Measurements from ENCODE around the gene DDR1. TPM values are rescaled to one million over a fixed set of nuclear protein-coding genes. Genes with fewer than 3 reads are reported as not detected.

Gene DDR1
- polyA plus RNA-seq, 1 donor from 2014 or later: 196 TPM

DNA sequence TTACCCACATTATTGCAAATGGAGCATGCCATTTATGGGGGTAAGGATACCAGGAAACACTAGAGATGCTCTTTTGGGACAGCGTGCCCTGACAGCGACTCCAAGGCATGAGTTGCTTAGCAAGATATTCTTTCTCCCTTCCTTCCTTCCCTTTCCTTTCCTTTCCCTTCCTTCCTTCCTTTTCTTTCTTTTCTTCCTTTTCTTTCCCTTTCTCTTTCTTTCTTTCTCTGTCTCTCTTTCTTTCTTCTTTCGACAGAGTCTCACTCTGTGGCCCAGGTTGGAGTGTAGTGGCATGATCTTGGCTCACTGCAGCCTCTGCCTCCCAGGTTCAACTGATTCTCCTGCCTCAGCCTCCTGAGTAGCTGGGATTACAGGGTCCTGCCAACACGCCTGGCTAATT is 59.7 kb downstream of the DDR1 start:
- H4K20me1 ChIP-seq (ENCODE audit: insufficient read depth): no peaks in the 10 kb centered on the region
- no peaks in the 10 kb centered on the region for H3K9me3 ChIP-seq (ENCODE audit: low read length)
- H3K9ac ChIP-seq (ENCODE audit: low read length): no peak overlapping the region
- H3K9me2 ChIP-seq (ENCODE audit: insufficient read depth, low read length): no peaks in the 10 kb centered on the region
- no peak for TF ChIP-seq EP300 (conservative IDR thresholded peaks at IDR 0.05; ENCODE audit: poor library complexity, severe bottlenecking)
- no peak for TF ChIP-seq RAD21 (conservative IDR thresholded peaks at IDR 0.05)
- TF ChIP-seq TAF1 (IDR thresholded peaks at IDR 0.05; ENCODE audit: low read depth): no peak
- no peaks in the 10 kb centered on the region for H3K27me3 ChIP-seq (ENCODE audit: insufficient read depth, low read depth, low read length)
- H3K79me2 ChIP-seq (replicated peaks; ENCODE audit: insufficient read depth, low read length): no peaks in the 10 kb centered on the region
- no peaks in the 10 kb centered on the region for H3F3A ChIP-seq (ENCODE audit: insufficient read depth, low read length, poor library complexity, severe bottlenecking)
- H3K4me2 ChIP-seq (ENCODE audit: low read length): no peak overlapping the region
- no peak overlapping the region for H2AFZ ChIP-seq (ENCODE audit: low read depth, low read length)
- no peak overlapping the region for H3K4me3 ChIP-seq (ENCODE audit: low read length)
- no peaks in the 10 kb centered on the region for H3K36me3 ChIP-seq (ENCODE audit: insufficient read depth, low read length)
- H3K27ac ChIP-seq (ENCODE audit: low read length): no peak overlapping the region

- Histone ChIP-seq H3K9me3 (ENCODE audit: low read length) (no peaks in the 10 kb centered on the region), H3F3A (ENCODE audit: insufficient read depth, low read length, poor library complexity, severe bottlenecking) (no peaks in the 10 kb centered on the region), H3K9ac (ENCODE audit: low read length) (no peak overlapping the region), H3K36me3 (ENCODE audit: insufficient read depth, low read length) (no peaks in the 10 kb centered on the region), H3K4me2 (ENCODE audit: low read length) (no peak overlapping the region), H3K9me2 (ENCODE audit: insufficient read depth, low read length) (no peaks in the 10 kb centered on the region), H3K4me3 (ENCODE audit: low read length) (no peak overlapping the region), H3K27ac (ENCODE audit: low read length) (no peak overlapping the region), H3K79me2 (replicated peaks; ENCODE audit: insufficient read depth, low read length) (no peaks in the 10 kb centered on the region), H2AFZ (ENCODE audit: low read depth, low read length) (no peak overlapping the region), H3K27me3 (ENCODE audit: insufficient read depth, low read depth, low read length) (no peaks in the 10 kb centered on the region), H4K20me1 (ENCODE audit: insufficient read depth) (no peaks in the 10 kb centered on the region)
- TF ChIP-seq RAD21 (conservative IDR thresholded peaks at IDR 0.05): no peak
- no peak for TF ChIP-seq SMC3 (conservative IDR thresholded peaks at IDR 0.05; ENCODE audit: poor library complexity)
- TF ChIP-seq EP300 (conservative IDR thresholded peaks at IDR 0.05; ENCODE audit: poor library complexity, severe bottlenecking): no peak
- no peak for TF ChIP-seq TAF1 (IDR thresholded peaks at IDR 0.05; ENCODE audit: low read depth)
- no peak for TF ChIP-seq REST (IDR thresholded peaks at IDR 0.05; ENCODE audit: borderline replicate concordance)
- no peak for TF ChIP-seq EZH2 (IDR thresholded peaks at IDR 0.05; ENCODE audit: borderline replicate concordance, insufficient read depth, low read length, poor library complexity, severe bottlenecking)
- no peak for TF ChIP-seq POLR2AphosphoS5 (IDR thresholded peaks at IDR 0.05)
Measured at GRCh38 chr6:30945281-30945680, 61.0 kb downstream of the DDR1 start.

DNA sequence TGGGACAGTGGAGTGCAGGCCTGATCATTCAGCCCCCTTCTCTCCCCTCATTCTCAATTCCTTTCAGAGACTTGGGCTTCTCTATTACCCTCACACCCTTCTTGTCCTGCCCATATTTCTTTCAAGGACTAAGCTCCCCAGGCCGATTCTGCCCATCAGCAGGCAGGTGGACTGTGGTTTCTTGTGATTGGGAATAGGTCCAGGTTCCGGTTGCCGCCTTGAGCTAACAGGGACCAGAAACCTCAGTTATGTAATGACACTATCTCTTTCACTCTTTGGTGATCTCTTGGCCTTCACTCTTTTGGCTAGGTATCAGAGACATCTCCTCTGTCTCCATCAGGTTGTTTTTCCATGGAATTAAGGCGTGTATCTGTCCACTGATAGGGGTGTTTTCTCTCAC is 62.9 kb downstream of the DDR1 start:
- TF ChIP-seq REST (IDR thresholded peaks at IDR 0.05; ENCODE audit: borderline replicate concordance) (no peak), EP300 (conservative IDR thresholded peaks at IDR 0.05; ENCODE audit: poor library complexity, severe bottlenecking) (no peak), RAD21 (conservative IDR thresholded peaks at IDR 0.05) (no peak), EZH2 (IDR thresholded peaks at IDR 0.05; ENCODE audit: borderline replicate concordance, insufficient read depth, low read length, poor library complexity, severe bottlenecking) (no peak), POLR2AphosphoS5 (IDR thresholded peaks at IDR 0.05) (no peak), CTCF (IDR thresholded peaks at IDR 0.05; ENCODE audit: poor library complexity, severe bottlenecking) (no peak), MXI1 (conservative IDR thresholded peaks at IDR 0.05; ENCODE audit: poor library complexity, severe bottlenecking) (no peak), SMC3 (conservative IDR thresholded peaks at IDR 0.05; ENCODE audit: poor library complexity) (no peak), TAF1 (IDR thresholded peaks at IDR 0.05; ENCODE audit: low read depth) (no peak)
- no peaks in the 10 kb centered on the region for H3K9me2 ChIP-seq (ENCODE audit: insufficient read depth, low read length)
- no peaks in the 10 kb centered on the region for H3K36me3 ChIP-seq (ENCODE audit: insufficient read depth, low read length)
- no peaks in the 10 kb centered on the region for H3K27me3 ChIP-seq (ENCODE audit: insufficient read depth, low read depth, low read length)
- no peak overlapping the region for H3K4me2 ChIP-seq (ENCODE audit: low read length)
- peaks cover 6% of the 10 kb centered on the region for H3K9me3 ChIP-seq (ENCODE audit: low read length)
- H3K79me2 ChIP-seq (replicated peaks; ENCODE audit: insufficient read depth, low read length): no peaks in the 10 kb centered on the region
- H4K20me1 ChIP-seq (ENCODE audit: insufficient read depth): no peaks in the 10 kb centered on the region
- no peak overlapping the region for H2AFZ ChIP-seq (ENCODE audit: low read depth, low read length)
- no peak overlapping the region for H3K27ac ChIP-seq (ENCODE audit: low read length)
- no peak overlapping the region for H3K4me3 ChIP-seq (ENCODE audit: low read length)
- H3K9ac ChIP-seq (ENCODE audit: low read length): no peak overlapping the region
- no peaks in the 10 kb centered on the region for H3F3A ChIP-seq (ENCODE audit: insufficient read depth, low read length, poor library complexity, severe bottlenecking)
